Measurements from ENCODE around the gene SHISA9. TPM values are rescaled to one million over a fixed set of nuclear protein-coding genes. Genes with fewer than 3 reads are reported as not detected.

Gene SHISA9
- total RNA-seq, 2 donors from 2014 or later: 0.21 to 3.4 TPM

GRCh38 chr16:12902511-12903372 is 1.3 kb downstream of the SHISA9 start:
- no peak for TF ChIP-seq CTCF (IDR thresholded peaks at IDR 0.05)
- peaks cover 3 to 23% of the 10 kb centered on the region in 2 donors for H3K4me1 ChIP-seq (ENCODE audit: control insufficient read depth in 1 of 2, low read depth in 2 of 2)
- H3K4me3 ChIP-seq: peak overlapping the region; percentile 56
- H3K27ac ChIP-seq: no peak overlapping the region
- peaks cover 3% of the 10 kb centered on the region for H3K27me3 ChIP-seq (replicated peaks; ENCODE audit: insufficient read depth)
- no peaks in the 10 kb centered on the region for H3K36me3 ChIP-seq
- no peaks in the 10 kb centered on the region for H3K9me3 ChIP-seq
- ATAC-seq (ENCODE audit: insufficient number of reproducible peaks, low FRiP score, low read depth) (no peak), DNase-seq (ENCODE audit: low spot score) (no peak)

GRCh38 chr16:12903407-12904328 is 2.3 kb downstream of the SHISA9 start:
- no peak for TF ChIP-seq CTCF (IDR thresholded peaks at IDR 0.05)
- ATAC-seq (ENCODE audit: insufficient number of reproducible peaks, low FRiP score, low read depth) (no peak), DNase-seq (ENCODE audit: low spot score) (no peak)
- no peaks in the 10 kb centered on the region for H3K36me3 ChIP-seq
- H3K4me1 ChIP-seq (ENCODE audit: control insufficient read depth in 1 of 2, low read depth in 2 of 2): peaks cover 3 to 23% of the 10 kb centered on the region in 2 donors
- no peaks in the 10 kb centered on the region for H3K9me3 ChIP-seq
- H3K27ac ChIP-seq: no peak overlapping the region
- peaks cover 3% of the 10 kb centered on the region for H3K27me3 ChIP-seq (replicated peaks; ENCODE audit: insufficient read depth)
- H3K4me3 ChIP-seq: peak overlapping the region; percentile 56

GRCh38 chr16:12904329-12904671 is 2.9 kb downstream of the SHISA9 start:
- Histone ChIP-seq H3K27me3 (replicated peaks; ENCODE audit: insufficient read depth) (peaks cover 3% of the 10 kb centered on the region), H3K4me3 (no peak overlapping the region)

GRCh38 chr16:12906271-12906670 is 4.9 kb downstream of the SHISA9 start:
- no peak overlapping the region for H3K27ac ChIP-seq
- peaks cover 3 to 23% of the 10 kb centered on the region in 2 donors for H3K4me1 ChIP-seq (ENCODE audit: control insufficient read depth in 1 of 2, low read depth in 2 of 2)
- no peaks in the 10 kb centered on the region for H3K36me3 ChIP-seq
- no peaks in the 10 kb centered on the region for H3K9me3 ChIP-seq
- DNase-seq (ENCODE audit: low spot score) (no peak), ATAC-seq (ENCODE audit: insufficient number of reproducible peaks, low FRiP score, low read depth) (no peak)
- peaks cover 3% of the 10 kb centered on the region for H3K27me3 ChIP-seq (replicated peaks; ENCODE audit: insufficient read depth)
- H3K4me3 ChIP-seq: no peak overlapping the region
- TF ChIP-seq CTCF (IDR thresholded peaks at IDR 0.05): no peak

More at GRCh38 chr16:12904329-12904671, 2.9 kb downstream of the SHISA9 start:
- H3K27ac ChIP-seq: no peak overlapping the region
- ATAC-seq (ENCODE audit: insufficient number of reproducible peaks, low FRiP score, low read depth) (no peak), DNase-seq (ENCODE audit: low spot score) (no peak)
- H3K4me1 ChIP-seq (ENCODE audit: control insufficient read depth in 1 of 2, low read depth in 2 of 2): peaks cover 3 to 23% of the 10 kb centered on the region in 2 donors
- H3K36me3 ChIP-seq: no peaks in the 10 kb centered on the region
- no peak for TF ChIP-seq CTCF (IDR thresholded peaks at IDR 0.05)
- no peaks in the 10 kb centered on the region for H3K9me3 ChIP-seq
